NCI-H2081 (cell line): ENCODE measurements around the gene PEAR1.

ENCODE experiments used
- DNase-seq, 2 experiments: peaks; one replicate each; lab custom pipeline; 2025; lab: John Stamatoyannopoulos, UW

The PEAR1 gene

DNA sequence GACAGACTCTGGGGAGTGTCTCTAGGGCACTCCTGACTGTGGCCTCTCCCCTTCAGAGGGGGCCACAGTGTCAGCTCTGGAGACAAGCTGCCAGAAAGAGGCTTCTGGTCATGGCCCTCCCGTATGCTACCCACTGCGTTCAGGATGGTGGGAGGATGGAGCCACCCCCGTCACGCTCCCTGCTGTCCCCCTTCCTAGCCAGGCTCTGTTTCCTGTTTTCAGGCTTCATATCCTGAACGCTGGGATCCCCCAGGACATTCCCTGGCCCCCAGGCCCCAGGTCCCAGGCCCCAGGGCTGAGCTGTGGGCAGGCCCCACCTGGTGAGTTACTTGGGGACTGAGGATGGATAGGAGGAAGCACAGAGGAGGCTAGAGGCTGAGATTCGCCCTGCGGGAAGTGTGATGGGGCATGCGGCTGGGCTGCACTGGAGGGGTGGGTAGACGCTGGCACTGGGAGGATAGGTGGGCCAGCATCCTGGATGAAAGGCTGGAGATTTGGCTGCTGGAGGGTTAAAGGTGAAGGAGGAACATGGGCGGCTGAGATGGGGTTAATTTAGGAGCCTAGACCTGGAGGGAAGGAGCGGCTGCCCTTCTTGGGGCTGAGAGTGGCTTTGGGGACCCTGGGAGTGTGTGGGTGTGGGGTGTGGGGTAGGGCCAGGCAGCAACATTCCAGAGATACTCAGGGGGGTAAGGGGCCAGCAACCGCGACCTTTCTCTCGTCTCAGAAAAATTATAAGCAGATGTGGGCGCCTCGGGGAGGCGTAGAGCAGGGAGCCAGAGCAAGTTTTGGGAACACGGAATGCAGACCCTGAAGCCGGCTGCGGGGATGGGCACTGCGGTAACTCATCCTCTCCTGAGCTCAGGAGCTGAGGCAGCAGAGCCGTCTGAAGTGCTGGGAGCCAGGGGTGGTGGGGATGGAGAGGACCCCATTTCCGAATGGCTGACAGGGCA, 8.7 kb downstream of the PEAR1 start:
- DNase-seq = no peak

GRCh38 chr1:156903328-156904091, 10.0 kb downstream of the PEAR1 start:
- DNase-seq = no peak

GRCh38 chr1:156904187-156904959, 10.9 kb downstream of the PEAR1 start:
- DNase-seq = no peak

- no peak for DNase-seq
These were observed 11.7 kb downstream of the PEAR1 start for GRCh38 chr1:156905176-156905575.

- no peak for DNase-seq
These were observed 12.1 kb downstream of the PEAR1 start for GRCh38 chr1:156905651-156906050.

GRCh38 chr1:156906206-156906906, 12.8 kb downstream of the PEAR1 start:
- no peak for DNase-seq

- no peak for DNase-seq
These were observed 15.0 kb downstream of the PEAR1 start for GRCh38 chr1:156908541-156908940.

GRCh38 chr1:156908955-156909354, 15.4 kb downstream of the PEAR1 start:
- DNase-seq = no peak

DNA sequence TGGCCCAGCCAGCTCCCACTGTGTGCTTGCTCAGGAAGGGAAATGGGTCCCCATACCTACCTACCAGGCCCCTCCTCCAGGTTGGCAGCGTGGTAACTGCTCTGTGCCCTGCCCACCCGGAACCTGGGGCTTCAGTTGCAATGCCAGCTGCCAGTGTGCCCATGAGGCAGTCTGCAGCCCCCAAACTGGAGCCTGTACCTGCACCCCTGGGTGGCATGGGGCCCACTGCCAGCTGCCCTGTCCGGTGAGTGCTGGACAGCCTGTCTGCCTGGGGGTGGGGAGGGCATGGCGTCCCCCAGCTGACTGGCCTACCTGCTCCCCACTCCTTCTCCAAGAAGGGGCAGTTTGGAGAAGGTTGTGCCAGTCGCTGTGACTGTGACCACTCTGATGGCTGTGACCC, 16.2 kb downstream of the PEAR1 start:
- DNase-seq = no peak

GRCh38 chr1:156910309-156910782, 16.8 kb downstream of the PEAR1 start:
- DNase-seq = peak; percentile 31 to 32

DNA sequence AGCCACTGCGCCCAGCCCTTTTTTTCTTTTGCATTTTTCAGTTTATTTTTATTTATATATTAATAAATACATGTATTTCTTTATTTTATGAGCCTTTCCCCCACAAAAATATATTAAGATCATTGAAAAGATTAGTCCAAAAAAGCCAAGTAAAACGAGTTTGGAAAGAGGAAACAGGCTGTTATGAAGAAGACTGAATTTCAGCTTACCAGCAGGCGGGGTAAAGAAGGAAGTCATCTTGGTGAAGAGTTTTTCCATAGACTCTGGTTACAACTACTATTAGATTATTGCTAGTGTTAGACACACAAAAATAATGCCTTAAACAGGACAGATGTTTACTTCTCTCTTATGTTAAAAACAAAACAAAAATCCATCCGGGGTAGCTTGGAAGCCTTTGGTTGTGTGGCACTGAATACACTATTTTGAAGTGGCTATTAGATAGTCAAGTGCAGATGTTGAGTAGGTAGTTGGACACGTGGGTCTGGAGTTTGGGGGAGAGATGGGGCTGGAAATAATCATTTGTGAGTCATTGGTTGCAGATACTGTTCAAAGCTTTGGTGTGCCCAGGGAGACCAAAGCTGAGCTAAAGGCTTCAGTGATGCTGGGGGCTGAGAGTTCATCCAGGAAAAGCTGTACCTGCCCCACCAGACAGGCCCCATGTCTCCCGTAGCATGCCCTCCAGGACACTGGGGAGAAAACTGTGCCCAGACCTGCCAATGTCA, 18.2 kb downstream of the PEAR1 start:
- no peak for DNase-seq

GRCh38 chr1:156912310-156912709, 18.8 kb downstream of the PEAR1 start:
- no peak for DNase-seq

DNA sequence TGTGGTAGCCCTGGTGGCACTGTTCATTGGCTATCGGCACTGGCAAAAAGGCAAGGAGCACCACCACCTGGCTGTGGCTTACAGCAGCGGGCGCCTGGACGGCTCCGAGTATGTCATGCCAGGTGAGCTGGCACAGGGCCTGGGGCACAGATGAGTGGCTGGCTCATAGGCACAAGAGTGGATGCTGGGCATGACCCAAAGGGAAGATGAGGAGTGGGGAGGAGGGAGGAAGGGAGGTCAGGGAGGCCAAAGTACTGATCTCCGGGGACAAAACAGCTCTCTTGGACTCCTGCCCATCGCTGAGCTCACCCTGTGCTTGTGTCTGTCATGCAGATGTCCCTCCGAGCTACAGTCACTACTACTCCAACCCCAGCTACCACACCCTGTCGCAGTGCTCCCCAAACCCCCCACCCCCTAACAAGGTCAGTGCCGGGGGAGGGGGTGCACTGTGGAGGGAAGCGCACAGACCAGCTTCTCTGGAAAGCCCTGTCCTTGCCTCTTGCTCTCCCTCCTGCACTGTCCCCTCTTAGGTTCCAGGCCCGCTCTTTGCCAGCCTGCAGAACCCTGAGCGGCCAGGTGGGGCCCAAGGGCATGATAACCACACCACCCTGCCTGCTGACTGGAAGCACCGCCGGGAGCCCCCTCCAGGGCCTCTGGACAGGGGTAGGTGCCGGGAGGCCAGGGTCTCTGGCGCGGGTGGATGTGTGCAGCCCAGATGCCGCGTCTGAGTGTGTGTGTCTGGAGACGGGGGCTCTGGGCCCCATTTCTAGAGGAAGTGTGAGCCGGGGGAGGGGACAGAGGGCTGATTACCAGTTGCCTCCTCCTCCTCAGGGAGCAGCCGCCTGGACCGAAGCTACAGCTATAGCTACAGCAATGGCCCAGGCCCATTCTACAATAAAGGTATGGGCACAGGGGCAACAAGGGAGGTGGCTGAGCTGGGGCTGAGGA, 19.6 kb downstream of the PEAR1 start:
- DNase-seq = no peak

GRCh38 chr1:156913809-156914387, 20.4 kb downstream of the PEAR1 start:
- no peak for DNase-seq

DNA sequence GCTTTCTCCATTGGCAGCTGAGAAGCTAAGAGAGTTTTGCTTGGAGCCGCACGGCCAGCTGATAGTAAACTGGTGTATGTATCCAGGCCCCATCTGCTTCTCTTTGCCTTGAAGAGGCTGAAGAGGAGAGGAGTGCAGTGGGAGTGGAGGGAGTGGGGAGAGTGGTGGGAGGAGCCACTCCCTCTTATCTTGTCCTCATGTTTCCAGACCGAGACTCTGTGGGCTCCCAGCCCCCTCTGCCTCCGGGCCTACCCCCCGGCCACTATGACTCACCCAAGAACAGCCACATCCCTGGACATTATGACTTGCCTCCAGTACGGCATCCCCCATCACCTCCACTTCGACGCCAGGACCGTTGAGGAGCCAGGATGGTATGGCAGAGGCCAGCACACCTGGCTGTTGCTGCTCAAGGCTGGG, 20.9 kb downstream of the PEAR1 start:
- DNase-seq = no peak

DNA sequence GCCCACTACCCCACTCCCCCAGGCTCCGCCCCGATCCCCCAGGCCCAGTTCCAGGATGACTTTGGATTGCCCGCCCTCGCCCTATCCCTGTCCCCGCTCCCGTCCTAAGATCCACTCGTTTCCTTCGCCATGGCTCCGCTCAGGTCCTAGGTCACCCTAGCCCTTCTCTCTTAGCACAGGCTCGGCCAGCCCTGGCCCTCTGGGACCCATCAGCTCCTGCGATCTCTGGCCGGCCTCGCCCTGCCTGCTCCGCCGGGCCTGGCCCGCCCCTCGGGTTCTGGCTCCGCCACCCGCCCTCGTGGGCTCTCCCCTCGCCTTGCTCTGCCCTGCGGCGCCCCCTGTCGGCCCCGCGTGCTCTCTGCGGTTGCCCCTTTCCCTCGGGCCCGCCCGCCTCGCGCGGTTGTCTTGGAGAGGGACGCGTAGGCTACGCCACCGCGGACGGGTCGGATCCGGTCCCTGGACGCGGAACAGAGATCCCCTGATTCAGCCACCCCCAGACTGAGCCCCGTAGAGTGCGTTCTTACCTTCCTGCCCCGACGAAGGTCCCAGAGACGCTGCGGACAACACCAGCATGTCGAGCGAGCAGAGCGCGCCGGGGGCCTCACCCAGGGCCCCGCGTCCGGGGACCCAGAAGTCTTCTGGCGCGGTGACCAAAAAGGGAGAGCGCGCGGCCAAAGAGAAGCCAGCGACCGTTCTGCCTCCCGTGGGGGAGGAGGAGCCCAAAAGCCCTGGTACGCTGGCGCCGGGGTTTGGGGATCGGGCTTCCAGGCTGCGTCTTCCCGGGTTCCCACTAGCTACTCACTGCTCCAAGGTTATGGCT, 26.9 kb downstream of the PEAR1 start, which contains the start of gene LRRC71:
Gene LRRC71, plus strand, starts transcription at position 400 of the 820 bp plus-strand sequence. Its CDS starts 172 bp downstream, at position 572.
- peak; percentile 64 to 82 for DNase-seq

- no peak for DNase-seq
These were observed 27.6 kb downstream of the PEAR1 start for GRCh38 chr1:156921053-156921529.
